GM23338 (cell line): Measurements from ENCODE around the gene RNH1. TPM values are rescaled to one million over a fixed set of nuclear protein-coding genes. Genes with fewer than 3 reads are reported as not detected.

Experiments
- ATAC-seq: fragments of 200-7000 bp; cut with Tn5 transposase; 3 replicates; pipeline ENCODE4 v1.9.1; 2020
- DNase-seq: peaks from one replicate; pipeline ENCODE4 v3.0.0-alpha.2; 2015; ENCODE audit warnings: low spot score
- H2AFZ ChIP-seq: fragments of 200-600 bp; sonication (generic); 2 replicates; pipeline ENCODE4 v1.8.0; 2016; ENCODE audit warnings: antibody characterized with exemption, mild to moderate bottlenecking, moderate library complexity
- H3F3A ChIP-seq: fragments of 200-600 bp; sonication (generic); replicated peaks from 2 replicates; pipeline ENCODE4 v1.8.0; 2017; ENCODE audit warnings: antibody characterized with exemption, mixed run types, low read depth
- H3K27ac ChIP-seq: fragments of 200-600 bp; sonication (generic); 2 replicates; pipeline ENCODE4 v1.6.1; 2016; ENCODE audit warnings: low read depth
- H3K27me3 ChIP-seq: fragments of 200-600 bp; sonication (generic); 2 replicates; pipeline ENCODE4 v1.8.0; 2016; ENCODE audit warnings: mild to moderate bottlenecking, mixed run types, moderate library complexity; ENCODE audit not compliant: insufficient read depth
- H3K36me3 ChIP-seq: fragments of 200-600 bp; sonication (generic); 2 replicates; pipeline ENCODE4 v1.8.0; 2016; ENCODE audit warnings: mild to moderate bottlenecking; ENCODE audit not compliant: insufficient read depth
- H3K4me1 ChIP-seq: fragments of 200-600 bp; sonication (generic); 2 replicates; pipeline ENCODE4 v1.8.0; 2016; ENCODE audit warnings: mild to moderate bottlenecking, moderate library complexity; ENCODE audit not compliant: insufficient read depth
- H3K4me2 ChIP-seq: fragments of 200-600 bp; sonication (generic); 2 replicates; pipeline ENCODE4 v1.7.1; 2017; ENCODE audit warnings: mixed run types
- H3K4me3 ChIP-seq: fragments of 200-600 bp; sonication (generic); 2 replicates; pipeline ENCODE4 v1.6.1; 2016; ENCODE audit warnings: mixed run types
- H3K79me2 ChIP-seq: fragments of 200-600 bp; sonication (generic); replicated peaks from 2 replicates; pipeline ENCODE4 v1.8.0; 2017; ENCODE audit warnings: mild to moderate bottlenecking; ENCODE audit not compliant: insufficient read depth
- H3K9me2 ChIP-seq: fragments of 200-600 bp; sonication (generic); 2 replicates; pipeline ENCODE4 v1.8.0; 2017; ENCODE audit not compliant: insufficient read depth
- H4K20me1 ChIP-seq: fragments of 200-600 bp; sonication (generic); replicated peaks from 2 replicates; pipeline ENCODE4 v1.8.0; 2017; ENCODE audit warnings: mild to moderate bottlenecking; ENCODE audit not compliant: insufficient read depth
- H3K27ac Mint-ChIP-seq: 2 replicates; pipeline ENCODE4 v1.8.0; 2020; ENCODE audit warnings: inconsistent platforms, mild to moderate bottlenecking, moderate library complexity, mixed read lengths
- H3K27me3 Mint-ChIP-seq: 3 replicates; pipeline ENCODE4 v1.8.0; 2022; ENCODE audit warnings: low read depth, mild to moderate bottlenecking, moderate library complexity, mixed read lengths, inconsistent platforms; ENCODE audit not compliant: insufficient read depth, poor library complexity
- H3K36me3 Mint-ChIP-seq: 3 replicates; pipeline ENCODE4 v1.8.0; 2021; ENCODE audit warnings: low read depth, mild to moderate bottlenecking, inconsistent platforms, moderate library complexity, mixed read lengths
- H3K4me1 Mint-ChIP-seq: 3 replicates; pipeline ENCODE4 v1.8.0; 2020; ENCODE audit warnings: mild to moderate bottlenecking, inconsistent platforms, mixed read lengths
- H3K4me3 Mint-ChIP-seq: 3 replicates; pipeline ENCODE4 v1.8.0; 2021; ENCODE audit warnings: moderate library complexity, mild to moderate bottlenecking, inconsistent platforms, mixed read lengths
- H3K9me3 Mint-ChIP-seq: 3 replicates; pipeline ENCODE4 v1.8.0; 2020; ENCODE audit warnings: moderate library complexity, mild to moderate bottlenecking, inconsistent platforms, mixed read lengths
- CREB1 ChIP-seq: fragments of 250-450 bp; sonication (Bioruptor Pico); IDR thresholded peaks from 2 replicates; pipeline ENCODE4 v1.5.0; 2020; ENCODE audit warnings: low read depth, mild to moderate bottlenecking, moderate library complexity
- CTCF ChIP-seq, 2 experiments: fragments of 200-600 bp in 1 of 2; sonication (generic) in 1 of 2; conservative IDR thresholded peaks; 2 replicates each; pipeline versions ENCODE4 v1.5.1 to v1.6.1; 2016 to 2017; ENCODE audit warnings: antibody characterized with exemption in 2 of 2, low read depth in 2 of 2, mild to moderate bottlenecking in 2 of 2, moderate library complexity in 1 of 2
- EZH2 ChIP-seq: fragments of 200-600 bp; sonication (generic); IDR thresholded peaks from one replicate; pipeline ENCODE4 v1.8.0; 2017; ENCODE audit warnings: antibody characterized with exemption, mild to moderate bottlenecking, low read depth; ENCODE audit not compliant: unreplicated experiment
- EZH2phosphoT487 ChIP-seq: fragments of 200-600 bp; sonication (generic); IDR thresholded peaks from one replicate; pipeline ENCODE4 v1.8.1; 2018; ENCODE audit warnings: antibody characterized with exemption; ENCODE audit not compliant: unreplicated experiment
- JUNB ChIP-seq: IDR thresholded peaks from one replicate; pipeline ENCODE4 v1.6.1; 2016; ENCODE audit warnings: antibody characterized with exemption; ENCODE audit not compliant: unreplicated experiment
- NANOG ChIP-seq: IDR thresholded peaks from 2 replicates; pipeline ENCODE4 v1.6.1; 2016; ENCODE audit warnings: antibody characterized with exemption, borderline replicate concordance
- POLR2AphosphoS5 ChIP-seq: IDR thresholded peaks from 2 replicates; pipeline ENCODE4 v1.6.1; 2016; ENCODE audit warnings: antibody characterized with exemption, low read depth
- STAT1 ChIP-seq: IDR thresholded peaks from one replicate; pipeline ENCODE4 v1.6.1; 2016; ENCODE audit warnings: antibody characterized with exemption; ENCODE audit not compliant: unreplicated experiment
- ZNF114 ChIP-seq: fragments of 250-450 bp; sonication (Bioruptor Pico); IDR thresholded peaks from 2 replicates; pipeline ENCODE4 v1.5.0; 2020; ENCODE audit warnings: mild to moderate bottlenecking, moderate library complexity
- ZNF331 ChIP-seq: fragments of 250-450 bp; sonication (Bioruptor Pico); IDR thresholded peaks from 2 replicates; pipeline ENCODE4 v1.5.0; 2020; ENCODE audit warnings: low read depth, mild to moderate bottlenecking, moderate library complexity
- ZNF462 ChIP-seq: fragments of 250-450 bp; sonication (Bioruptor Pico); IDR thresholded peaks from 2 replicates; pipeline ENCODE4 v1.5.0; 2020; ENCODE audit warnings: mild to moderate bottlenecking, moderate library complexity
- polyA plus RNA-seq: library from polyadenylated mRNA; unstranded; fragments of >200 nt; fragmentation: Nextera tagmentation; extraction: Ambion mirVana; gene quantifications from 2 replicates; pipeline ENCODE4 v1.2.1, GENCODE V29; 2016
- total RNA-seq: library from RNA; depleted of rRNA; stranded (reverse); fragments of >200 nt; shearing (Covaris generic); gene quantifications from 2 replicates; pipeline ENCODE4 v1.2.3, GENCODE V29; 2014
- TF ChIP-seq, protein P1 (sequence below): IDR thresholded peaks from one replicate; pipeline ENCODE4 v1.6.1; 2018; ENCODE audit warnings: antibody characterized with exemption; ENCODE audit not compliant: unreplicated experiment
- TF ChIP-seq, protein P2 (sequence below): IDR thresholded peaks from 2 replicates; pipeline ENCODE4 v1.6.1; 2016; ENCODE audit warnings: antibody characterized with exemption

The RNH1 gene
- total and polyA plus RNA-seq, 2 experiments from 2014 or later = 33.3 to 56.3 TPM

DNA sequence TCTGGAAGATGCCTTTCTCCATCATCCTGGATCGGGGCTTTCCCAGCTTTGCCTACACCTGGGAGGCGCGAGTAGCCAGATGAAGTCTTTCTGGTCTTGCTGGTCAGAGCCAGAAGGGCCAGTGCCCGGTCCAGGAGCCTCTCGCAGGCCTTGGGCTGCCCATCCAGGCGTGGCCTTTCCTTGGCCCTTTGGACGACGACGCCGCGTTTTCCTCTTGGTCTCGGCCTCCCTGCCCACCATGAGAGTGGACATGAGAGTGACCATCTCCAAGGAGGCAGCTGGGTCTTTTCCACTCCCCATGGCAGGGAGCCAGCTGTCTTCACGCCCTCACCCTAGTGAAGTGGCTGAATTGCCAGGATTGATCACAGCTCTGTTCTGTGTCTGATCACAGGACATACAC is 53.5 kb downstream of the RNH1 start:
- no peak for ATAC-seq
- Histone ChIP-seq H3K4me1 (peaks cover 33% of the 10 kb centered on the region), H3K4me3 (no peak overlapping the region), H3F3A (peaks cover 21% of the 10 kb centered on the region), H3K27me3 (no peaks in the 10 kb centered on the region), H3K36me3 (no peaks in the 10 kb centered on the region; the same call in 1 of the 2 replicates), H4K20me1 (peaks cover 31% of the 10 kb centered on the region), H3K27ac (no peak overlapping the region), H3K79me2 (peaks cover 82% of the 10 kb centered on the region), H3K9me2 (no peaks in the 10 kb centered on the region), H2AFZ (no peak overlapping the region), H3K4me2 (no peak overlapping the region)
- TF ChIP-seq, protein P1, sequence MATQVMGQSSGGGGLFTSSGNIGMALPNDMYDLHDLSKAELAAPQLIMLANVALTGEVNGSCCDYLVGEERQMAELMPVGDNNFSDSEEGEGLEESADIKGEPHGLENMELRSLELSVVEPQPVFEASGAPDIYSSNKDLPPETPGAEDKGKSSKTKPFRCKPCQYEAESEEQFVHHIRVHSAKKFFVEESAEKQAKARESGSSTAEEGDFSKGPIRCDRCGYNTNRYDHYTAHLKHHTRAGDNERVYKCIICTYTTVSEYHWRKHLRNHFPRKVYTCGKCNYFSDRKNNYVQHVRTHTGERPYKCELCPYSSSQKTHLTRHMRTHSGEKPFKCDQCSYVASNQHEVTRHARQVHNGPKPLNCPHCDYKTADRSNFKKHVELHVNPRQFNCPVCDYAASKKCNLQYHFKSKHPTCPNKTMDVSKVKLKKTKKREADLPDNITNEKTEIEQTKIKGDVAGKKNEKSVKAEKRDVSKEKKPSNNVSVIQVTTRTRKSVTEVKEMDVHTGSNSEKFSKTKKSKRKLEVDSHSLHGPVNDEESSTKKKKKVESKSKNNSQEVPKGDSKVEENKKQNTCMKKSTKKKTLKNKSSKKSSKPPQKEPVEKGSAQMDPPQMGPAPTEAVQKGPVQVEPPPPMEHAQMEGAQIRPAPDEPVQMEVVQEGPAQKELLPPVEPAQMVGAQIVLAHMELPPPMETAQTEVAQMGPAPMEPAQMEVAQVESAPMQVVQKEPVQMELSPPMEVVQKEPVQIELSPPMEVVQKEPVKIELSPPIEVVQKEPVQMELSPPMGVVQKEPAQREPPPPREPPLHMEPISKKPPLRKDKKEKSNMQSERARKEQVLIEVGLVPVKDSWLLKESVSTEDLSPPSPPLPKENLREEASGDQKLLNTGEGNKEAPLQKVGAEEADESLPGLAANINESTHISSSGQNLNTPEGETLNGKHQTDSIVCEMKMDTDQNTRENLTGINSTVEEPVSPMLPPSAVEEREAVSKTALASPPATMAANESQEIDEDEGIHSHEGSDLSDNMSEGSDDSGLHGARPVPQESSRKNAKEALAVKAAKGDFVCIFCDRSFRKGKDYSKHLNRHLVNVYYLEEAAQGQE = no peak
- TF ChIP-seq NANOG (no peak), POLR2AphosphoS5 (no peak), JUNB (no peak), EZH2 (no peak), EZH2phosphoT487 (no peak), ZNF462 (CRISPR knock-in tag) (no peak), CREB1 (CRISPR knock-in tag) (no peak), STAT1 (no peak), ZNF331 (CRISPR knock-in tag) (no peak), ZNF114 (CRISPR knock-in tag) (no peak), CTCF (conservative IDR thresholded peaks at IDR 0.05; ENCODE audit: low read depth in 2 of 2) (no peak)
- TF ChIP-seq, protein P2, sequence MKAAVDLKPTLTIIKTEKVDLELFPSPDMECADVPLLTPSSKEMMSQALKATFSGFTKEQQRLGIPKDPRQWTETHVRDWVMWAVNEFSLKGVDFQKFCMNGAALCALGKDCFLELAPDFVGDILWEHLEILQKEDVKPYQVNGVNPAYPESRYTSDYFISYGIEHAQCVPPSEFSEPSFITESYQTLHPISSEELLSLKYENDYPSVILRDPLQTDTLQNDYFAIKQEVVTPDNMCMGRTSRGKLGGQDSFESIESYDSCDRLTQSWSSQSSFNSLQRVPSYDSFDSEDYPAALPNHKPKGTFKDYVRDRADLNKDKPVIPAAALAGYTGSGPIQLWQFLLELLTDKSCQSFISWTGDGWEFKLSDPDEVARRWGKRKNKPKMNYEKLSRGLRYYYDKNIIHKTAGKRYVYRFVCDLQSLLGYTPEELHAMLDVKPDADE = no peak
- no peaks in the 10 kb centered on the region; the same call in 2 of the 3 replicates for H3K9me3 Mint-ChIP-seq
- H3K27ac Mint-ChIP-seq = no peak overlapping the region
- H3K27me3 Mint-ChIP-seq = peaks cover 13% of the 10 kb centered on the region
- H3K4me1 Mint-ChIP-seq = peaks cover 42% of the 10 kb centered on the region
- H3K4me3 Mint-ChIP-seq = no peak overlapping the region
- H3K36me3 Mint-ChIP-seq = peaks cover 37% of the 10 kb centered on the region
- no peak for DNase-seq
